PC-9 (cell line): ENCODE data around the gene SMIM8.

Experiments used
- CTCF ChIP-seq: fragments of 200-600 bp; sonication (generic); conservative IDR thresholded peaks from 2 replicates; pipeline ENCODE4 v1.6.1; 2017; ENCODE audit warnings: mixed run types, antibody characterized with exemption, mild to moderate bottlenecking, moderate library complexity
- EZH2 ChIP-seq: fragments of 200-600 bp; sonication (generic); IDR thresholded peaks from 2 replicates; pipeline ENCODE4 v1.8.0; 2017; ENCODE audit warnings: antibody characterized with exemption, low read depth

GRCh38 chr6:87336367-87336766 is 14.0 kb downstream of the SMIM8 start:
- TF ChIP-seq CTCF (no peak), EZH2 (no peak)
